Endothelial cell of umbilical vein (primary cell): ENCODE measurements around the gene RFNG. TPM values are rescaled to one million over a fixed set of nuclear protein-coding genes. Genes with fewer than 3 reads are reported as not detected.

Experiments used
- BruUV-seq: library from RNA; stranded (reverse); fragments of 400-500 nt; replicated peaks from 2 replicates; lab custom pipeline; 2021; lab: Mats Ljungman, UMichigan
- CTCF ChIA-PET: fragments of 300-600, 350-600 bp; sonication (Branson Sonifier 250); formaldehyde crosslinking; loops from one replicate; lab custom pipeline; 2021; ENCODE audit warnings: antibody characterized with exemption, inconsistent platforms; lab: Charles Lee
- POLR2A ChIA-PET: fragments of 300-600, 350-600 bp; sonication (Branson Sonifier 250); formaldehyde crosslinking; loops from one replicate; lab custom pipeline; 2021; ENCODE audit warnings: antibody characterized with exemption, inconsistent platforms; lab: Charles Lee
- DNase-seq: peaks from one replicate; pipeline ENCODE4 v3.0.0-alpha.2; 2011; ENCODE audit warnings: low read depth, low spot score
- FAIRE-seq: peaks from 2 replicates; lab custom pipeline; 2011; peaks lifted over from hg19 to GRCh38; lab: Jason Lieb, UNC
- H2AFZ ChIP-seq: 2 replicates; pipeline ENCODE4 v1.6.0; 2012; ENCODE audit warnings: low read depth, low read length, control low read depth, inconsistent platforms
- H3K27ac ChIP-seq: 2 replicates; pipeline ENCODE4 v1.5.1; 2011; ENCODE audit warnings: low read depth, mild to moderate bottlenecking, control low read depth, low read length, moderate library complexity; ENCODE audit not compliant: insufficient read depth
- H3K27me3 ChIP-seq, 2 experiments: 2 replicates each; pipeline versions ENCODE4 v1.6.0 to v1.6.1; 2011; ENCODE audit warnings: low read length in 2 of 2, mixed read lengths in 1 of 2; ENCODE audit not compliant: control insufficient read depth in 2 of 2, insufficient read depth in 2 of 2
- H3K36me3 ChIP-seq, 2 experiments: 2 replicates in 1 of 2; 3 replicates in 1 of 2; pipeline ENCODE4 v1.5.1; 2011; ENCODE audit warnings: low read length in 2 of 2, mild to moderate bottlenecking in 1 of 2, moderate library complexity in 1 of 2; ENCODE audit not compliant: control insufficient read depth in 2 of 2, insufficient read depth in 2 of 2; ENCODE audit errors: extremely low read depth in 1 of 2
- H3K4me1 ChIP-seq: 3 replicates; pipeline ENCODE4 v1.5.1; 2011; ENCODE audit warnings: mild to moderate bottlenecking, low read length; ENCODE audit not compliant: control insufficient read depth, insufficient read depth; ENCODE audit errors: extremely low read depth
- H3K4me2 ChIP-seq: 2 replicates; pipeline ENCODE4 v1.6.1; 2011; ENCODE audit warnings: low read length, control low read depth, mixed read lengths; ENCODE audit not compliant: insufficient read depth
- H3K4me3 ChIP-seq, 3 experiments: fragments of 200-600 bp in 1 of 3; sonication (generic), shearing (Covaris generic) in 1 of 3; replicated peaks in 1 of 3; 2 replicates each; pipeline ENCODE4 v1.5.1; 2011 to 2016; ENCODE audit warnings: control low read depth in 3 of 3, low read length in 3 of 3, mild to moderate bottlenecking in 2 of 3, inconsistent platforms in 1 of 3, low read depth in 1 of 3, moderate library complexity in 1 of 3; ENCODE audit not compliant: insufficient read depth in 1 of 3
- H3K79me2 ChIP-seq: 2 replicates; pipeline ENCODE4 v1.6.0; 2012; ENCODE audit warnings: low read length, inconsistent platforms; ENCODE audit not compliant: control insufficient read depth, insufficient read depth
- H3K9ac ChIP-seq: replicated peaks from 2 replicates; pipeline ENCODE3; 2011; ENCODE audit warnings: low read length, control low read depth; ENCODE audit not compliant: insufficient read depth; ENCODE audit errors: extremely low read depth
- H3K9me1 ChIP-seq: replicated peaks from 3 replicates; pipeline ENCODE4 v1.6.0; 2011; ENCODE audit warnings: mild to moderate bottlenecking, low read length; ENCODE audit not compliant: control insufficient read depth, insufficient read depth; ENCODE audit errors: extremely low read depth
- H3K9me3 ChIP-seq: replicated peaks from 2 replicates; pipeline ENCODE4 v1.5.1; 2012; ENCODE audit warnings: low read length, inconsistent platforms; ENCODE audit not compliant: control insufficient read depth, insufficient read depth
- H4K20me1 ChIP-seq: replicated peaks from 2 replicates; pipeline ENCODE3; 2011; ENCODE audit warnings: mild to moderate bottlenecking, low read length; ENCODE audit not compliant: control insufficient read depth, insufficient read depth; ENCODE audit errors: extremely low read depth
- CTCF ChIP-seq, 2 donors: IDR thresholded peaks; 1 replicate in 1 of 2; 2 replicates in 1 of 2; pipeline ENCODE4 v1.5.1; 2011; ENCODE audit warnings: low read length in 2 of 2, mild to moderate bottlenecking in 2 of 2, moderate library complexity in 2 of 2, control low read depth in 1 of 2, inconsistent platforms in 1 of 2, low read depth in 1 of 2; ENCODE audit not compliant: insufficient read depth in 1 of 2; ENCODE audit errors: extremely low read depth in 1 of 2
- EZH2 ChIP-seq: IDR thresholded peaks from 2 replicates; pipeline ENCODE4 v1.6.1; 2012; ENCODE audit warnings: borderline replicate concordance, low read depth, mild to moderate bottlenecking, moderate library complexity, low read length, inconsistent platforms; ENCODE audit not compliant: severe bottlenecking
- FOS ChIP-seq: IDR thresholded peaks from 2 replicates; pipeline ENCODE4 v1.6.1; 2011; ENCODE audit warnings: mild to moderate bottlenecking, low read length, moderate library complexity, borderline replicate concordance; ENCODE audit not compliant: insufficient read depth
- GATA2 ChIP-seq: IDR thresholded peaks from 2 replicates; pipeline ENCODE4 v1.7.0; 2011; ENCODE audit warnings: low read depth, mild to moderate bottlenecking, moderate library complexity, mixed read lengths, low read length; ENCODE audit not compliant: insufficient read length, insufficient read depth
- JUN ChIP-seq: IDR thresholded peaks from 2 replicates; pipeline ENCODE4 v1.6.1; 2011; ENCODE audit warnings: borderline replicate concordance, low read depth; ENCODE audit not compliant: insufficient read length, insufficient read depth
- MAX ChIP-seq: IDR thresholded peaks from 2 replicates; pipeline ENCODE4 v1.6.1; 2011; ENCODE audit not compliant: insufficient read depth, insufficient read length
- MYC ChIP-seq: IDR thresholded peaks from one replicate; pipeline ENCODE4 v1.6.1; 2011; ENCODE audit warnings: mild to moderate bottlenecking, low read depth, low read length
- POLR2A ChIP-seq: IDR thresholded peaks from 2 replicates; pipeline ENCODE4 v1.6.1; 2012; ENCODE audit warnings: low read depth, mild to moderate bottlenecking, control low read depth, low read length
- POLR2AphosphoS5 ChIP-seq: IDR thresholded peaks from 2 replicates; pipeline ENCODE4 v1.6.1; 2012; ENCODE audit warnings: low read depth, mild to moderate bottlenecking, control low read depth, low read length, moderate library complexity; ENCODE audit not compliant: insufficient read depth
- dilution Hi-C: fragments of 300-500 bp; cut with MboI; formaldehyde crosslinking; loops from one replicate; pipeline ENCODE4 v1.15.0; 2019; ENCODE audit warnings: low sequenced_read_pairs; ENCODE audit not compliant: extremely low pct_ligation_motif_present
- intact Hi-C: fragments of 100-400 bp; cut with micrococcal nuclease; formaldehyde crosslinking; loops from one replicate; pipeline ENCODE4 v1.10.0; 2022
- polyA plus RNA-seq, 4 experiments: library from polyadenylated mRNA; depleted of rRNA in 3 of 4; stranded (reverse) in 3 of 4; unstranded in 1 of 4; fragments of >200 nt; gene quantifications; 2 replicates each; pipeline versions ENCODE4 v1.2.1 to v1.2.3, GENCODE V29; 2011 to 2012; ENCODE audit warnings: missing spikeins in 1 of 4
- total RNA-seq: library from RNA; stranded (reverse); gene quantifications from 2 replicates; pipeline ENCODE4 v1.2.3, GENCODE V29; 2021

RFNG gene
- total and polyA plus RNA-seq, 2 donors (not counting 3 experiments of a cell fraction or from before 2014, with no cell fraction given): 33.7 to 40.0 TPM

GRCh38 chr17:82101301-82101715 lies 49.7 kb upstream of the RFNG start:
- no peaks in the 10 kb centered on the region for H3K27me3 ChIP-seq
- dilution Hi-C loops: no loop called here

More at GRCh38 chr17:82101301-82101715, 49.7 kb upstream of the RFNG start:
- no peak overlapping the region for H3K9ac ChIP-seq
- no peaks in the 10 kb centered on the region for H3K36me3 ChIP-seq
- H4K20me1 ChIP-seq: no peaks in the 10 kb centered on the region
- ChIA-PET CTCF (interaction anchor here (3.3 kb wide), 1 partner anchor 71 kb away, joined by 8 read pairs; the partner anchor contains the start of gene RAC3), POLR2A (no interaction called here)
- no peaks in the 10 kb centered on the region for H3K9me1 ChIP-seq
- no peak for TF ChIP-seq POLR2A
- TF ChIP-seq POLR2AphosphoS5: no peak
- TF ChIP-seq CTCF (IDR thresholded peaks at IDR 0.05; ENCODE audit: extremely low read depth in 1 of 2, insufficient read depth in 1 of 2, low read depth in 1 of 2, low read length in 2 of 2): no peak
- TF ChIP-seq MAX: no peak
- no peak for TF ChIP-seq JUN
- no peak for TF ChIP-seq MYC
- no peak for TF ChIP-seq GATA2
- no peak for TF ChIP-seq FOS
- no peak for TF ChIP-seq EZH2
- H3K4me2 ChIP-seq: no peak overlapping the region
- no TSS peak for BruUV-seq
- intact Hi-C loops: no loop called here
- no peak overlapping the region for H3K4me3 ChIP-seq
- H3K9me3 ChIP-seq: no peaks in the 10 kb centered on the region
- H2AFZ ChIP-seq: no peak overlapping the region
- no peak for DNase-seq
- H3K27ac ChIP-seq: no peak overlapping the region
- H3K79me2 ChIP-seq: peaks cover 18% of the 10 kb centered on the region
- H3K4me1 ChIP-seq: peaks cover 18% of the 10 kb centered on the region
- no peak for FAIRE-seq
